Measurements from ENCODE around the gene CRTC1.

Gene CRTC1

DNA sequence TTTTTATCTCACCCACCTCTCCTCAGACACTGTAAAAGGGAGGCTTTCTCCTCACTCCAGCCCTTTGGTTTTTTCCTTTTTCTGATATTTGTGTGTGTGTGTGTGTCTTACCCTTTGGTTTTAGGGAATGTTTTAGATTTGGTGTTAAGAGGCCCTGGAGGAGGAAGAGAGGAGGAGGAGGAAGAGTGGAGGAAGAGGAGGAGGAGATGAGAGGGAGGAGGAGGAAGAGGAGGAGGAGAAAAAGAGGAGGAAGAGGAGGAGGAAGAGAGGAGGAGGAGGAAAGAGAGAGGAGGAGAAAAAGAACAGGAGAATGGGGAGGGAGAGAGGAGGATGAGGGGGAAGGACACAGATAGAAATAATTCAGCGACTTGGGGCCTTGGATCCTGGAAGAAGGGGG, 36.1 kb upstream of the CRTC1 start:
- TF ChIP-seq, protein P1, sequence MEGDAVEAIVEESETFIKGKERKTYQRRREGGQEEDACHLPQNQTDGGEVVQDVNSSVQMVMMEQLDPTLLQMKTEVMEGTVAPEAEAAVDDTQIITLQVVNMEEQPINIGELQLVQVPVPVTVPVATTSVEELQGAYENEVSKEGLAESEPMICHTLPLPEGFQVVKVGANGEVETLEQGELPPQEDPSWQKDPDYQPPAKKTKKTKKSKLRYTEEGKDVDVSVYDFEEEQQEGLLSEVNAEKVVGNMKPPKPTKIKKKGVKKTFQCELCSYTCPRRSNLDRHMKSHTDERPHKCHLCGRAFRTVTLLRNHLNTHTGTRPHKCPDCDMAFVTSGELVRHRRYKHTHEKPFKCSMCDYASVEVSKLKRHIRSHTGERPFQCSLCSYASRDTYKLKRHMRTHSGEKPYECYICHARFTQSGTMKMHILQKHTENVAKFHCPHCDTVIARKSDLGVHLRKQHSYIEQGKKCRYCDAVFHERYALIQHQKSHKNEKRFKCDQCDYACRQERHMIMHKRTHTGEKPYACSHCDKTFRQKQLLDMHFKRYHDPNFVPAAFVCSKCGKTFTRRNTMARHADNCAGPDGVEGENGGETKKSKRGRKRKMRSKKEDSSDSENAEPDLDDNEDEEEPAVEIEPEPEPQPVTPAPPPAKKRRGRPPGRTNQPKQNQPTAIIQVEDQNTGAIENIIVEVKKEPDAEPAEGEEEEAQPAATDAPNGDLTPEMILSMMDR (IDR thresholded peaks at IDR 0.05; ENCODE audit: low read depth, low read length) = no peak
- H3K4me3 ChIP-seq (ENCODE audit: low read depth, low read length) = no peak overlapping the region
- in situ Hi-C loops (cut with HindIII; ENCODE audit: low sequenced_read_pairs) = no loop called here
- DNase-seq (ENCODE audit: low read depth, low spot score) = no peak

DNA sequence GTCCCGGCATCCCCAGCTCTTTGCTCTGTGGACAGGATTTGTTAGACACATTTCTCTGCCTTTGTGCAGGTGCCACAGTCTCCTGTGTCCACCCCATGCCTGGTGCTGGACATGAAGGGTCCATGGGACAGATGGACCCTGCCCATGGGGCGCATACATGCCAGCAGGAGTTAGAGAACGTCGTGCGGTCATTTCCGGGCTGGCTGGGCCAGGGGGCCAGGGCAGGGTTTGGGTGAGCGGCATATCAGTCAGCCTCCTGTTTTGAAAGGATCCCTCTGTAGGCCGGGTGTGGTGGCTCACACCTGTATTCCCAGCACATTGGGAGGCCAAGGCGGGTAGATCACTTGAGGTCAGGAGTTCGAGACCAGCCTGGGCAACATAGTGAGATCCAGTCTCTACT, 35.7 kb upstream of the CRTC1 start:
- no peak overlapping the region for H3K4me3 ChIP-seq (ENCODE audit: low read depth, low read length)
- no peak for DNase-seq (ENCODE audit: low read depth, low spot score)
- TF ChIP-seq, protein P1 (IDR thresholded peaks at IDR 0.05; ENCODE audit: low read depth, low read length) = no peak
- in situ Hi-C loops (cut with HindIII; ENCODE audit: low sequenced_read_pairs) = no loop called here

DNA sequence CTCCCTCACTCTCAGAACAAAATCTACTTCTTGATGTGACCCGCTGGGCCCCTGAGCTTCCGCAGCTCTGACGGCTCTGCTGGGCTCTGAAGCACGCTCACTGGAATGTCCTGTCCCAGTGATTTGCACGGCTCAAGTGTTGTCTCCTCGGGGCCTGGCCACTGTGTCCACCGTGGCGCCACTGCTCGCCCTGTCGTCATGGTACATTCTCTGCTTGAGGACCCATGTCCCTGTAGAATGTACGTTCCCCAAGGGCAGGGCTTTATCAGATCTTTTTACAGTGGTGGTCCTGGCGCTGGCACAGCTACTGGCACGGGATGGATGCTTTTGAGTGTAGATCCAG, 34.5 kb upstream of the CRTC1 start:
- TF ChIP-seq, protein P1 (IDR thresholded peaks at IDR 0.05; ENCODE audit: low read depth, low read length) = no peak
- in situ Hi-C loops (cut with HindIII; ENCODE audit: low sequenced_read_pairs) = no loop called here
- H3K4me3 ChIP-seq (ENCODE audit: low read depth, low read length) = no peak overlapping the region
- no peak for DNase-seq (ENCODE audit: low read depth, low spot score)

DNA sequence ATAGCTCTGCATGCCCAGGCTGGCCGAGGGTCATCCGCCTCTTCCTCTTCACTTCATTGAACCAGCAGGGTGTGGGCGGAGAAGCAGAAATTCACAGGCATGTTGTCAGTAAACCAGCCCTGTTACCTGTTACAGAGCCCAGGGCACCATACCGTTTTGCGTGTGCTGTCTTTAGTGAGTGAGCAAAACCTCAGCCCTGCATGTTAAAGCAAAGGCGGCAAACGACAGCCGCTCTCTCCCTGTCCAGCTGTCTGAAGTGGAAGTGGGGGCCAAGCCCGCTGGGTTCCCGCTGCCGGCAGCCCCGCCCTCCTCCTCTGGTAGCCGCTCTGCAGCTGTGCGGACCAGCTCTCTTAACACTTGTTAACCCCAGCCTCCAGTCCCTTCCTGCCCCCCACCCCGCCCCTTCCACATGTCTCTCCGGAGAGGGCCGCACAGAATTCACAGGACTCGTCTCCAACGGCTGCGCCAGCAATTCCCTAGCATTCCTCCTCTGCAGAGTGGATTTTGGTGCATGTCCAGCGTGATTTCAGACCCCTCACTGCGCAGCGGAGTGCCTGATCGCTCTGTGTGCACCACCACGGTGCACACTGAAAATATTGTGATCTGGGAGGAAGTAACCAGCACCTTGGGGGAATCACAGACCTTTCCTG, 34.0 kb upstream of the CRTC1 start:
- TF ChIP-seq, protein P1 (IDR thresholded peaks at IDR 0.05; ENCODE audit: low read depth, low read length) = no peak
- peak; percentile 76 for DNase-seq (ENCODE audit: low read depth, low spot score)
- no peak overlapping the region for H3K4me3 ChIP-seq (ENCODE audit: low read depth, low read length)
- in situ Hi-C loops (cut with HindIII; ENCODE audit: low sequenced_read_pairs) = no loop called here

DNA sequence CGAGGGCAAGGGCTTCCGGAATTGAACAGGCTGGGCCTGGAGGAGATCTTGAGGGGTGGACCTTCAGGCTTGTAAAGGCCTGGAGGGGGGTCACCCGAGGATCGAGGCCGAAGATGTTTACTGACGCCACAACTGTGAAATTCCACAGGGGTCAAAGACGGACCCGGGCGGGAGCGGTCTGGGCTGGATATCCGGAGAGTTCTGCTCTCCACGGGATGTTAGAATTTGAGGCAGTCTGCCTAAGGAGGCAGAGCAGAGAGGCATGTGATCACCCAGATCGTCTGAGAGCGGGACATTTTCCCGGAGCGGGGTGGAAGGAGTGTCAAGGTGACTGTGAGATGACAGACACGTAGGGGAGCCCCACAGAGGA, 33.5 kb upstream of the CRTC1 start:
- peak; percentile 76 for DNase-seq (ENCODE audit: low read depth, low spot score)
- H3K4me3 ChIP-seq (ENCODE audit: low read depth, low read length) = no peak overlapping the region
- in situ Hi-C loops (cut with HindIII; ENCODE audit: low sequenced_read_pairs) = no loop called here
- TF ChIP-seq, protein P1 (IDR thresholded peaks at IDR 0.05; ENCODE audit: low read depth, low read length) = no peak

DNA sequence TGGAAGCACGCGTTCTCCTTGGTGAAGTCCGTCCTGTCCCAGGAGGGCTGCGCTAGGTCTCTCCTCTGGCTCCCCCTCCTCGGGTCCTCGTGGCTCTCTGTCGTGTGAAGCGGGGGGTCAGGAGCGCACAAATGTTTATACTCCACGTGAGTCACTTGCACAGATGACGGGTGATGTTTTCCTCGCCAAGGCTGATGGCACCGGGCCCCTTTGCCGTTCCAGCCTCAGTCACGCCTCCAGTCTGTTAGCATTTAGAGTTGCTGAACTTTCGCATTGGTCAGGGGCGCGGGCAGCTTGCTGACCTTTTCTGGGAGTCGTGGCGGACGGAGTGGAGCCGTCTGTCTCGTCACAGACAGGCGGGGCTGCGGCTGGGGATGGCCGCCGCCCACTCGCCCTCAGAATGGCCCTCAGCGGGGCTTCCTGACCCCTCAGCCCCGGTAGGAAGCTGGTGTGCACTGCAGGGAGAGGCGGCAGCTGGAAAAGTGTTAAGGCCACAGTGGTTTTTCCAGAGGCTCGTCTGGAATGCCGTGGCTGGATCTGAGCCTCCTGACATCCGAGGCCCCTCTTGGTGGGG, 32.9 kb upstream of the CRTC1 start:
- in situ Hi-C loops (cut with HindIII; ENCODE audit: low sequenced_read_pairs) = no loop called here
- H3K4me3 ChIP-seq (ENCODE audit: low read depth, low read length) = no peak overlapping the region
- DNase-seq (ENCODE audit: low read depth, low spot score) = peak; percentile 75

More for the DNA sequence above, 32.9 kb upstream of the CRTC1 start:
- TF ChIP-seq, protein P1 (IDR thresholded peaks at IDR 0.05; ENCODE audit: low read depth, low read length) = no peak

Data from astrocyte of the spinal cord (primary cell).